ENCODE results near the gene MRPL11. TPM values are rescaled to one million over a fixed set of nuclear protein-coding genes. Genes with fewer than 3 reads are reported as not detected.

MRPL11 gene
- total RNA-seq, 1 experiment from 2014 or later: 105 TPM

DNA sequence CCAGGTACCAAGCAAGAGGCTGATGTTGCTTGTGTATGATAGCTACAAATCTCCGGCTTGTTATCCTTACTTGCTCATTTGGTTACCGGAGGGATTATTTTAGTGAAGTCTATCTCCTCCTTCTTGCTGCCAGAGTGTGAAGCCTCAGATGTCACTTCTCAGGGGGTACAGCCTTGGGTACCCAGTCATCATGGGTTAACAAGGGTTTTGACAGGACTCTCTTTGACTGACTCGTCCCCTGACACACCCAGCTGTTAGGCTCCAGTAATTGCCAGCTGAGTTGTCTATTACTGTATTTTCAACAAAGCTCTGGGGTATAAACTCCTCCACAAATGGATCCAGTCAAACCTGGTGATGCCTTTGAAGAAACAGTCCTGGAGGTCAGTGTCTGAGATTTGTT is 16.2 kb upstream of the MRPL11 start:
- no peak overlapping the region for H3K9ac ChIP-seq (ENCODE audit: extremely low read depth, insufficient read length, low read length)
- no peak overlapping the region for H3K18ac ChIP-seq (ENCODE audit: insufficient read length, low read depth, low read length)
- H3K23ac ChIP-seq (ENCODE audit: insufficient read length, low read depth, low read length): no peak overlapping the region
- no peak overlapping the region for H2BK20ac ChIP-seq (ENCODE audit: low read depth, low read length, poor library complexity, severe bottlenecking)
- no peak overlapping the region for H2BK15ac ChIP-seq (ENCODE audit: low read depth, low read length)
- peaks cover 0 to 12% of the 10 kb centered on the region in 2 experiments; a peak in 2 of 4 replicates for H3K4me1 Mint-ChIP-seq
- no peak overlapping the region for H2BK120ac ChIP-seq (ENCODE audit: low read depth, low read length, poor library complexity, severe bottlenecking)
- peaks cover 18% of the 10 kb centered on the region for H3K27me3 Mint-ChIP-seq (ENCODE audit: low read depth)
- DNase-seq: no peak
- H3K4ac ChIP-seq (ENCODE audit: low read depth, low read length): no peak overlapping the region
- H3K4me3 Mint-ChIP-seq: no peak overlapping the region
- no peak overlapping the region for H4K5ac ChIP-seq (ENCODE audit: insufficient read length, low read depth, low read length)
- H3K79me2 ChIP-seq (ENCODE audit: insufficient read depth, low read length): no peaks in the 10 kb centered on the region
- H2AFZ ChIP-seq (ENCODE audit: low read length): no peak overlapping the region
- TF ChIP-seq, protein P1, sequence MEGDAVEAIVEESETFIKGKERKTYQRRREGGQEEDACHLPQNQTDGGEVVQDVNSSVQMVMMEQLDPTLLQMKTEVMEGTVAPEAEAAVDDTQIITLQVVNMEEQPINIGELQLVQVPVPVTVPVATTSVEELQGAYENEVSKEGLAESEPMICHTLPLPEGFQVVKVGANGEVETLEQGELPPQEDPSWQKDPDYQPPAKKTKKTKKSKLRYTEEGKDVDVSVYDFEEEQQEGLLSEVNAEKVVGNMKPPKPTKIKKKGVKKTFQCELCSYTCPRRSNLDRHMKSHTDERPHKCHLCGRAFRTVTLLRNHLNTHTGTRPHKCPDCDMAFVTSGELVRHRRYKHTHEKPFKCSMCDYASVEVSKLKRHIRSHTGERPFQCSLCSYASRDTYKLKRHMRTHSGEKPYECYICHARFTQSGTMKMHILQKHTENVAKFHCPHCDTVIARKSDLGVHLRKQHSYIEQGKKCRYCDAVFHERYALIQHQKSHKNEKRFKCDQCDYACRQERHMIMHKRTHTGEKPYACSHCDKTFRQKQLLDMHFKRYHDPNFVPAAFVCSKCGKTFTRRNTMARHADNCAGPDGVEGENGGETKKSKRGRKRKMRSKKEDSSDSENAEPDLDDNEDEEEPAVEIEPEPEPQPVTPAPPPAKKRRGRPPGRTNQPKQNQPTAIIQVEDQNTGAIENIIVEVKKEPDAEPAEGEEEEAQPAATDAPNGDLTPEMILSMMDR (conservative IDR thresholded peaks at IDR 0.05): no peak
- H4K20me1 ChIP-seq (ENCODE audit: control insufficient read depth, insufficient read depth, insufficient read length): no peaks in the 10 kb centered on the region
- H3K4me2 ChIP-seq (ENCODE audit: insufficient read depth, insufficient read length, low read length): no peak overlapping the region
- H3K14ac ChIP-seq (ENCODE audit: insufficient read depth, low read length): no peak overlapping the region
- no peak overlapping the region for H2AK5ac ChIP-seq (ENCODE audit: insufficient read length, low read length)
- peaks cover 0 to 5% (median 0%) of the 10 kb centered on the region in 3 experiments; a peak in 2 of 7 replicates for H3K36me3 Mint-ChIP-seq (ENCODE audit: insufficient read depth in 1 of 3, low read depth in 3 of 3)
- H3K9me3 ChIP-seq (ENCODE audit: control insufficient read depth, low read depth, low read length): peaks cover 7% of the 10 kb centered on the region
- no peaks in the 10 kb centered on the region for H3K27me3 ChIP-seq (ENCODE audit: insufficient read depth, low read length)
- H4K8ac ChIP-seq (replicated peaks; ENCODE audit: insufficient read length, low read depth, low read length): no peak overlapping the region
- no peak overlapping the region for H2BK5ac ChIP-seq (ENCODE audit: insufficient read length, low read length)
- H3K79me1 ChIP-seq (ENCODE audit: insufficient read depth, low read depth, low read length, poor library complexity, severe bottlenecking): no peaks in the 10 kb centered on the region
- no peak overlapping the region for H3K27ac Mint-ChIP-seq
- H3T11ph ChIP-seq (ENCODE audit: low read length): no peak overlapping the region
- no peak overlapping the region for H3K56ac ChIP-seq (ENCODE audit: insufficient read length, low read depth, low read length)
- no peaks in the 10 kb centered on the region for H3K4me1 ChIP-seq (ENCODE audit: insufficient read depth, low read length)
- no peak overlapping the region for H2BK12ac ChIP-seq (ENCODE audit: insufficient read length, low read depth, low read length)
- H3K27ac ChIP-seq (ENCODE audit: insufficient read length, low read depth, low read length): no peak overlapping the region
- WGBS (ENCODE audit: extremely low coverage, insufficient read length, low lambda C conversion rate): no CpG with 5 or more reads among the region's 3 CpGs
- H3K9me3 Mint-ChIP-seq: peaks cover 0 to 6% of the 10 kb centered on the region in 2 experiments; a peak in 1 of 5 replicates
- no peak overlapping the region for H4K91ac ChIP-seq (ENCODE audit: insufficient read length, low read depth, low read length)
- H3K23me2 ChIP-seq (ENCODE audit: insufficient read length, low read depth, low read length, poor library complexity, severe bottlenecking): no peaks in the 10 kb centered on the region
